ENCODE data around the gene PCDH9. TPM values are rescaled to one million over a fixed set of nuclear protein-coding genes. Genes with fewer than 3 reads are reported as not detected.

PCDH9 gene
- total and polyA plus RNA-seq, 11 donors, result 3.0 to 39.6 (median 21.6) TPM

DNA sequence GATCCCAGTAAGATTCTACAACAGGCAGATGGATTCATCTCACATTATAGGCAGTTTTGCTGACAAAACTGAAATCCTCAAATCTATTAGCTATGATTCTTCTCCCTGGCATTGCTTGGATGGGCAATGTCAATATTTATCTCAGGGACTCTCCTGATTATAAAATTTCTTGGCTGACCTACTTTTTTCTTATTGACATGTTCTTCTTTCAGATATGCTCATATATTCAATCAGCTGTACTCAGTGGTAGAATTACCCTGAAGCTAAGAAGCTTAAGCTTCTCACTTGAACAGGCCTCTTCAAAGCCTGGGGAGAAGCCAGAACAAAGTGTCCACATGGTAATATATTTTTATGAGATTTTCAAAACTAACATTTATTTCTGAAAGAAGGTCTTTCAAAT is 513.6 kb downstream of the PCDH9 start:
- no peaks in the 10 kb centered on the region for H3K4me1 ChIP-seq
- H3K36me3 ChIP-seq, result no peaks in the 10 kb centered on the region
- H3K9me3 ChIP-seq, result no peaks in the 10 kb centered on the region
- H3K27me3 ChIP-seq, result no peaks in the 10 kb centered on the region
- H3K27ac ChIP-seq, result no peak overlapping the region
- no peak for DNase-seq
- TF ChIP-seq, protein P1, sequence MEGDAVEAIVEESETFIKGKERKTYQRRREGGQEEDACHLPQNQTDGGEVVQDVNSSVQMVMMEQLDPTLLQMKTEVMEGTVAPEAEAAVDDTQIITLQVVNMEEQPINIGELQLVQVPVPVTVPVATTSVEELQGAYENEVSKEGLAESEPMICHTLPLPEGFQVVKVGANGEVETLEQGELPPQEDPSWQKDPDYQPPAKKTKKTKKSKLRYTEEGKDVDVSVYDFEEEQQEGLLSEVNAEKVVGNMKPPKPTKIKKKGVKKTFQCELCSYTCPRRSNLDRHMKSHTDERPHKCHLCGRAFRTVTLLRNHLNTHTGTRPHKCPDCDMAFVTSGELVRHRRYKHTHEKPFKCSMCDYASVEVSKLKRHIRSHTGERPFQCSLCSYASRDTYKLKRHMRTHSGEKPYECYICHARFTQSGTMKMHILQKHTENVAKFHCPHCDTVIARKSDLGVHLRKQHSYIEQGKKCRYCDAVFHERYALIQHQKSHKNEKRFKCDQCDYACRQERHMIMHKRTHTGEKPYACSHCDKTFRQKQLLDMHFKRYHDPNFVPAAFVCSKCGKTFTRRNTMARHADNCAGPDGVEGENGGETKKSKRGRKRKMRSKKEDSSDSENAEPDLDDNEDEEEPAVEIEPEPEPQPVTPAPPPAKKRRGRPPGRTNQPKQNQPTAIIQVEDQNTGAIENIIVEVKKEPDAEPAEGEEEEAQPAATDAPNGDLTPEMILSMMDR (IDR thresholded peaks at IDR 0.05), result no peak
- TF ChIP-seq POLR2A (IDR thresholded peaks at IDR 0.05), result no peak
- intact Hi-C loops (cut with DNase I), result no loop called here
- ATAC-seq, result no peak
- H3K4me3 ChIP-seq, result no peak overlapping the region

DNA sequence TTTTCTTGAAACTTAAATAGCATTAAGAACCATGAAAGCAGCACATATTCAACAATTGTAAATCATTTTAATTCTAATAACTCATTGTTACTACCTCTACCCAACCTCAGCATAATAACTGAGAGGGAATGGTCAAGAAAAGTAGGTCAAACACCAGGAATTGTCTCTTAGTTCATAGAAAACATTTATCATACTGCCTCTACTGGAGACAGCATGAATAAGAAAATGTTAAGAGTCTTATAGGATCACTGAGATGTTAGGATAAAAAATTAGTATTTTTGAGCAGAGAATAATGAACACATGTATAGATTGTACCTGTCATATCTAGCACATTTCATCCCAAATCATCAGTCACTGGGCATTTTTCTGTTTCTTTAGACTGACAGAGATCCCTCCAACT is 515.3 kb downstream of the PCDH9 start:
- no peaks in the 10 kb centered on the region for H3K27me3 ChIP-seq
- no peaks in the 10 kb centered on the region for H3K4me1 ChIP-seq
- no peak for ATAC-seq
- TF ChIP-seq POLR2A (IDR thresholded peaks at IDR 0.05), result no peak
- TF ChIP-seq, protein P1 (IDR thresholded peaks at IDR 0.05), result peak in 2 of 12 donors; percentile 10 to 16
- H3K9me3 ChIP-seq, result no peaks in the 10 kb centered on the region
- intact Hi-C loops (cut with DNase I), result no loop called here
- DNase-seq, result no peak
- no peak overlapping the region for H3K27ac ChIP-seq
- no peak overlapping the region for H3K4me3 ChIP-seq
- no peaks in the 10 kb centered on the region for H3K36me3 ChIP-seq

DNA sequence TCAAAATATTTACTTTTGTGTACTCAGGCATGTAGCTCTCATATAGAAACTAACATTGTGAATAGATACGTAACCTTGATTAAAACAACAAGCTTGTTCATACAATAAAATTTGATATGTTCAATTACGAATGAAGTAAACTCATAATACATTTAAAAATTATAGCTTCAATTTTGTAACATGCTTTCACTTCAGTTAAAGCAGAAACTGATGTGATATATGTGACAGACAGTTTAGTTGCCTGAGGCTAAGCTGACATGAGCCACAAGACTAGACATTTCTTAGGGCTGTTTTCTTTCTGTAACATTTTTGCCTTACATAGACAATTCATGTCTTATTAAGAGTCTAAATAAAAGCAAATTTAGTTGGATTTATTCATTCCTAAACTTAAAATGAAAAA is 526.0 kb downstream of the PCDH9 start:
- Histone ChIP-seq H3K36me3 (no peaks in the 10 kb centered on the region), H3K4me1 (no peaks in the 10 kb centered on the region), H3K4me3 (no peak overlapping the region), H3K27me3 (no peaks in the 10 kb centered on the region), H3K9me3 (no peaks in the 10 kb centered on the region), H3K27ac (no peak overlapping the region)
- intact Hi-C loops (cut with DNase I), result no loop called here
- DNase-seq (no peak), ATAC-seq (no peak)
- no peak for TF ChIP-seq POLR2A (IDR thresholded peaks at IDR 0.05)
- TF ChIP-seq, protein P1 (IDR thresholded peaks at IDR 0.05), result no peak
- 91 to 96% (median 94%) methylated on average over 2 of the region's 2 CpGs for WGBS, 4 donors

DNA sequence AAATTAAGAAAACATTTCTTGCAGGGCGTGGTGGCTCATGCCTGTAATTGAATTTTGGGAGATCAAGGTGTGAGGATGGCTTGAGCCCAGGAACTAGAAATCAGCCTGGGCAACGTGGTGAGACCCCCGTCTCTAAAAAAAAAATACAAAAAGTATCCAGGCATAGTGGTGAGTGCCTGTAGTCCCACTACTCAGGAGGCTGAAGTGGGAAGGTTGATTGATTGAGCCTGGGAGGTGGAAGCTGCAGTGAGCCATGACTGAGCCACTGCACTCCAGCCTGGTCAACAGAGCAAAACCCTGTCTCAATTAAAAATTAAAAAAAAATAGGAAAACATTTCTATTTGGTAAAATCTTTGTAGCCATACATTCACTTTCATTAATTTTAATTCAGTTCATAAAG is 526.5 kb downstream of the PCDH9 start:
- TF ChIP-seq POLR2A (IDR thresholded peaks at IDR 0.05), result no peak
- TF ChIP-seq, protein P1 (IDR thresholded peaks at IDR 0.05), result no peak
- intact Hi-C loops (cut with DNase I), result no loop called here
- no peaks in the 10 kb centered on the region for H3K9me3 ChIP-seq
- H3K36me3 ChIP-seq, result no peaks in the 10 kb centered on the region
- no peak overlapping the region for H3K27ac ChIP-seq
- no peak for ATAC-seq
- no peaks in the 10 kb centered on the region for H3K27me3 ChIP-seq
- WGBS, 4 donors, result 79 to 82% (median 81%) methylated on average over 3 of the region's 3 CpGs
- DNase-seq, result no peak
- H3K4me1 ChIP-seq, result no peaks in the 10 kb centered on the region
- H3K4me3 ChIP-seq, result no peak overlapping the region

Data from heart left ventricle (tissue), 16 donors.